KG1 (cell line): ENCODE measurements around the gene TAGLN3.

ENCODE experiments used
- DNase-seq: peaks from one replicate; lab custom pipeline; 2025; lab: John Stamatoyannopoulos, UW

The TAGLN3 gene

GRCh38 chr3:111978583-111979433 lies 19.9 kb upstream of the TAGLN3 start, which contains the start of gene ABHD10:
Gene ABHD10 (plus strand): TSS chr3:111979026. CDS start chr3:111979062, 36 bp downstream.
- DNase-seq: peak; percentile 94

GRCh38 chr3:111979434-111980038 lies 19.2 kb upstream of the TAGLN3 start:
- no peak for DNase-seq

- DNase-seq: no peak
These were observed 17.8 kb upstream of the TAGLN3 start for GRCh38 chr3:111980716-111981456.

GRCh38 chr3:111981457-111981763 lies 17.3 kb upstream of the TAGLN3 start:
- DNase-seq: no peak

GRCh38 chr3:111984636-111985298 lies 14.0 kb upstream of the TAGLN3 start:
- no peak for DNase-seq

- no peak for DNase-seq
These were observed 11.9 kb upstream of the TAGLN3 start for GRCh38 chr3:111986800-111987199.

GRCh38 chr3:111989061-111989678 lies 9.6 kb upstream of the TAGLN3 start:
- DNase-seq: peak; percentile 24

- DNase-seq: no peak
These were observed 5.7 kb upstream of the TAGLN3 start for GRCh38 chr3:111993038-111993437.

GRCh38 chr3:111999484-112000324 lies 982 bp downstream of the TAGLN3 start:
- no peak for DNase-seq

GRCh38 chr3:112000367-112000771 lies 1.6 kb downstream of the TAGLN3 start:
- DNase-seq: no peak

GRCh38 chr3:112000966-112001365 lies 2.2 kb downstream of the TAGLN3 start:
- DNase-seq: no peak

- DNase-seq: no peak
These were observed 2.8 kb downstream of the TAGLN3 start for GRCh38 chr3:112001526-112001925.

- DNase-seq: no peak
These were observed 3.6 kb downstream of the TAGLN3 start for GRCh38 chr3:112002096-112002971.

- DNase-seq: no peak
These were observed 4.8 kb downstream of the TAGLN3 start for GRCh38 chr3:112003321-112004080.

- DNase-seq: no peak
These were observed 5.5 kb downstream of the TAGLN3 start for GRCh38 chr3:112004187-112004586.

- no peak for DNase-seq
These were observed 5.9 kb downstream of the TAGLN3 start for GRCh38 chr3:112004669-112005068.

- DNase-seq: no peak
These were observed 6.5 kb downstream of the TAGLN3 start for GRCh38 chr3:112005091-112005672.

GRCh38 chr3:112007633-112008032 lies 8.9 kb downstream of the TAGLN3 start:
- DNase-seq: no peak

- no peak for DNase-seq
These were observed 10.9 kb downstream of the TAGLN3 start for GRCh38 chr3:112009670-112010069.
